DOHH2 (cell line): Measurements from ENCODE around the gene FAM111A.

Experiments used
- H3F3A ChIP-seq: fragments of 200-600 bp; sonication (generic), shearing (Covaris generic); 2 replicates; pipeline ENCODE4 v1.6.0; 2016; ENCODE audit warnings: antibody characterized with exemption, mild to moderate bottlenecking; ENCODE audit not compliant: control insufficient read depth, insufficient read depth
- H3K27ac ChIP-seq: fragments of 200-600 bp; sonication (generic); 2 replicates; pipeline ENCODE4 v1.5.1; 2014; ENCODE audit warnings: low read depth, mild to moderate bottlenecking, low read length, moderate library complexity
- H3K27me3 ChIP-seq: fragments of 200-600 bp; sonication (generic); 2 replicates; pipeline ENCODE4 v1.6.1; 2014; ENCODE audit warnings: mild to moderate bottlenecking, low read length, mixed read lengths; ENCODE audit not compliant: control insufficient read depth
- H3K36me3 ChIP-seq: fragments of 200-600 bp; sonication (generic); 2 replicates; pipeline ENCODE4 v1.6.1; 2014; ENCODE audit warnings: mild to moderate bottlenecking, low read length, moderate library complexity, mixed read lengths; ENCODE audit not compliant: control insufficient read depth
- H3K4me1 ChIP-seq: fragments of 200-600 bp; sonication (generic); 2 replicates; pipeline ENCODE4 v1.6.1; 2014; ENCODE audit warnings: mild to moderate bottlenecking, low read length, mixed read lengths; ENCODE audit not compliant: control insufficient read depth
- H3K4me2 ChIP-seq: fragments of 200-600 bp; sonication (generic); 2 replicates; pipeline ENCODE4 v1.6.0; 2014; ENCODE audit warnings: mild to moderate bottlenecking, low read length, moderate library complexity
- H3K4me3 ChIP-seq: fragments of 200-600 bp; sonication (generic); 2 replicates; pipeline ENCODE4 v1.5.1; 2014; ENCODE audit warnings: mild to moderate bottlenecking, low read length, mixed read lengths
- H3K79me2 ChIP-seq: fragments of 200-600 bp; sonication (generic); 2 replicates; pipeline ENCODE4 v1.6.1; 2014; ENCODE audit warnings: mild to moderate bottlenecking, low read length, mixed read lengths; ENCODE audit not compliant: control insufficient read depth
- H3K9me2 ChIP-seq: fragments of 200-600 bp; sonication (generic); replicated peaks from 2 replicates; pipeline ENCODE4 v1.6.1; 2014; ENCODE audit warnings: mild to moderate bottlenecking, low read length, mixed read lengths; ENCODE audit not compliant: control insufficient read depth
- H3K9me3 ChIP-seq: fragments of 200-600 bp; sonication (generic); 2 replicates; pipeline ENCODE4 v1.6.1; 2014; ENCODE audit warnings: antibody characterized with exemption, low read length, mixed read lengths; ENCODE audit not compliant: control insufficient read depth, insufficient read depth
- H4K20me1 ChIP-seq: fragments of 200-600 bp; sonication (generic); 2 replicates; pipeline ENCODE4 v1.6.0; 2014; ENCODE audit warnings: low read depth, mild to moderate bottlenecking, antibody characterized with exemption, low read length, moderate library complexity; ENCODE audit not compliant: control insufficient read depth, insufficient read depth
- EZH2phosphoT487 ChIP-seq: fragments of 200-600 bp; sonication (generic); IDR thresholded peaks from 2 replicates; pipeline ENCODE4 v1.6.1; 2017; ENCODE audit warnings: borderline replicate concordance, mild to moderate bottlenecking, antibody characterized with exemption, low read length, moderate library complexity, mixed read lengths
- TF ChIP-seq, protein P1 (sequence below): fragments of 200-600 bp; sonication (generic); IDR thresholded peaks from one replicate; pipeline ENCODE4 v1.5.1; 2014; ENCODE audit warnings: antibody characterized with exemption, mild to moderate bottlenecking, low read depth, low read length; ENCODE audit not compliant: poor library complexity, severe bottlenecking

The FAM111A gene

DNA sequence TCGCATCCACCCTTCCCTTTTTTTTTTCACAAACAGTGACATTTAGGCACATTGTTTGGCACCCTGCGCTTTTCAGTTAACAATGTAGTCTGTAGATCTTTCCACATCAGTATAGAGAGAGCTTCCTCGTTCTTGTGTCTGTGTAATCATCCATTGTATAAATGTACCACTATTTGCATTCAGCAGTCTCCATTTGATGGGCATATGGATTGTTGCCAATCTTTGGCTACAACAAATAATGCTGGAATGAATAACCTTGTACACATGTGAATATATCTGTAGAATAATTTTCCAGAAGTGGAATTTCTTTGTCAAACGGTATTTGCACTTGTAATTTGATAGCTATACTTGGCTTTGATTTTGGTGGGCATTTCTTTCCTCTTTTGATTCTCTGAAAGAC, 52.9 kb downstream of the FAM111A start:
- Histone ChIP-seq H3K27me3 (no peaks in the 10 kb centered on the region), H3K36me3 (no peaks in the 10 kb centered on the region), H4K20me1 (no peaks in the 10 kb centered on the region), H3K4me1 (peaks cover 9% of the 10 kb centered on the region), H3K4me2 (no peak overlapping the region), H3K79me2 (no peaks in the 10 kb centered on the region), H3F3A (no peaks in the 10 kb centered on the region), H3K4me3 (no peak overlapping the region), H3K9me2 (no peaks in the 10 kb centered on the region), H3K27ac (no peak overlapping the region), H3K9me3 (no peaks in the 10 kb centered on the region)
- TF ChIP-seq EZH2phosphoT487 = no peak
- TF ChIP-seq, protein P1, sequence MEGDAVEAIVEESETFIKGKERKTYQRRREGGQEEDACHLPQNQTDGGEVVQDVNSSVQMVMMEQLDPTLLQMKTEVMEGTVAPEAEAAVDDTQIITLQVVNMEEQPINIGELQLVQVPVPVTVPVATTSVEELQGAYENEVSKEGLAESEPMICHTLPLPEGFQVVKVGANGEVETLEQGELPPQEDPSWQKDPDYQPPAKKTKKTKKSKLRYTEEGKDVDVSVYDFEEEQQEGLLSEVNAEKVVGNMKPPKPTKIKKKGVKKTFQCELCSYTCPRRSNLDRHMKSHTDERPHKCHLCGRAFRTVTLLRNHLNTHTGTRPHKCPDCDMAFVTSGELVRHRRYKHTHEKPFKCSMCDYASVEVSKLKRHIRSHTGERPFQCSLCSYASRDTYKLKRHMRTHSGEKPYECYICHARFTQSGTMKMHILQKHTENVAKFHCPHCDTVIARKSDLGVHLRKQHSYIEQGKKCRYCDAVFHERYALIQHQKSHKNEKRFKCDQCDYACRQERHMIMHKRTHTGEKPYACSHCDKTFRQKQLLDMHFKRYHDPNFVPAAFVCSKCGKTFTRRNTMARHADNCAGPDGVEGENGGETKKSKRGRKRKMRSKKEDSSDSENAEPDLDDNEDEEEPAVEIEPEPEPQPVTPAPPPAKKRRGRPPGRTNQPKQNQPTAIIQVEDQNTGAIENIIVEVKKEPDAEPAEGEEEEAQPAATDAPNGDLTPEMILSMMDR = no peak

DNA sequence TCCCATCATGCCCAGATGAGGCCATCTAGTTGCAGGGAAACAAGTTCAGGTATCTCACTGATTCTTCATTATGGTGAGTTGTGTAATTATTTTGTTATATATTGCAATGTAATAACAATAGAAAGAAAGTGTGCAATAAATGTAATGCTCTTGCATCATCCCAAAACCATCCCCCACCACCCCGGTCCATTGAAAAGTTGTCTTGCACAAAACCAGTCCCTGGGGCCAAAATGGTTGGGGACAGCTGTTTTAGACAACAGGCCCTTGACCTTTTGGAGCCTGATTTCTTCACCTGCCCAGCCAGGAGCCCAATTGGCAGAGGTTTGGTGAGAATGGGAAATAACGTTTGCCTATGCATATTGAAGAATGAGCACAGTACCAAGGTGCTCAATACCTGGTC, 54.1 kb downstream of the FAM111A start:
- Histone ChIP-seq H3K9me3 (no peaks in the 10 kb centered on the region), H3F3A (no peaks in the 10 kb centered on the region), H3K9me2 (no peaks in the 10 kb centered on the region), H3K4me3 (no peak overlapping the region), H3K27ac (no peak overlapping the region), H3K4me2 (no peak overlapping the region), H3K36me3 (no peaks in the 10 kb centered on the region), H3K4me1 (peaks cover 9% of the 10 kb centered on the region), H4K20me1 (no peaks in the 10 kb centered on the region), H3K79me2 (no peaks in the 10 kb centered on the region), H3K27me3 (no peaks in the 10 kb centered on the region)
- no peak for TF ChIP-seq EZH2phosphoT487
- TF ChIP-seq, protein P1 = no peak

DNA sequence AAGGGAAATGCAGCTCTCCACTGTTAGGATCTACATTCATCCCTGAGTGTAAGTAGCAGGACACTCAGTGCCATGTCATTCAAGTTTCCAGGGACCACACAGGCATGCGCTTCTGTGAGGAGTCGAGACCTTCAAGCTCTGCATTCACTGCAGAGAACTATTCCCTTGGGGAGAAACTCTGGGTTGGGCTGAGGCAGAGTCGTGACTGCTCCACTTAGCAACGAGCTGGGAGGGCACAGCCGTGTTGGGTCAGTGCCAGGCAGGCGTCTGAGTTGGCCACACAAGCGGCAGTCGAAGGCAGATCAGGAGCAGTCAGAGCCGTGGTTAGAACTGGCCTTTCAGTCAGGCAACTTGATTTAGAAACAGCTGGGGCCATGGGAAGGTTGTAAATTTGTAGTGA, 55.3 kb downstream of the FAM111A start:
- H3F3A ChIP-seq = no peaks in the 10 kb centered on the region
- no peaks in the 10 kb centered on the region for H3K27me3 ChIP-seq
- peaks cover 9% of the 10 kb centered on the region for H3K4me1 ChIP-seq
- no peak overlapping the region for H3K4me2 ChIP-seq
- H3K36me3 ChIP-seq = no peaks in the 10 kb centered on the region
- H3K27ac ChIP-seq = no peak overlapping the region
- H3K9me2 ChIP-seq = no peaks in the 10 kb centered on the region
- no peaks in the 10 kb centered on the region for H4K20me1 ChIP-seq
- TF ChIP-seq, protein P1 = no peak
- no peak for TF ChIP-seq EZH2phosphoT487
- no peaks in the 10 kb centered on the region for H3K79me2 ChIP-seq
- H3K9me3 ChIP-seq = no peaks in the 10 kb centered on the region
- no peak overlapping the region for H3K4me3 ChIP-seq

DNA sequence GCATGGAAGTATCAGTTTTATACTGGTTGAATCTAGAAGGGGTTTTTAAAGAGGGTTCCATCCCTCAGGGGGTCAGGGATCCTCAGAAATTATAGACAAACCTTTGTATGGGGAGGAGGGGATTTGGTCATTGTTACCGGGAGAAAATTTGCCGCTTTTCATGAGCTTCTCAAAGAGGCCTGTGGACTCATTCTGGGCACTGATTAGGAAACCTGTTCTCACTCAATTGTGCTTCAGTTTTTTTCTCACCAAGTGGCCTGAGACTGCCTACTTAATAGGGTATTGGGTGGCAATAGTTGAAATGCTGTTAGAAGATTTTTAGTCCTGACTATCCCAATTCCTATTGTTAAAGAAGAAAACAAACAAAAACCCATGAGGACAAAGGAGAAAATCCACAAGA, 56.1 kb downstream of the FAM111A start:
- H4K20me1 ChIP-seq = no peaks in the 10 kb centered on the region
- no peaks in the 10 kb centered on the region for H3K27me3 ChIP-seq
- H3K36me3 ChIP-seq = no peaks in the 10 kb centered on the region

More for the DNA sequence above, 56.1 kb downstream of the FAM111A start:
- Histone ChIP-seq H3K4me2 (no peak overlapping the region), H3K9me2 (no peaks in the 10 kb centered on the region), H3F3A (no peaks in the 10 kb centered on the region), H3K4me1 (peaks cover 9% of the 10 kb centered on the region), H3K4me3 (no peak overlapping the region), H3K9me3 (no peaks in the 10 kb centered on the region), H3K27ac (no peak overlapping the region), H3K79me2 (no peaks in the 10 kb centered on the region)
- TF ChIP-seq, protein P1 = no peak
- no peak for TF ChIP-seq EZH2phosphoT487
